Measurements from ENCODE around the gene FBN1.

DNA sequence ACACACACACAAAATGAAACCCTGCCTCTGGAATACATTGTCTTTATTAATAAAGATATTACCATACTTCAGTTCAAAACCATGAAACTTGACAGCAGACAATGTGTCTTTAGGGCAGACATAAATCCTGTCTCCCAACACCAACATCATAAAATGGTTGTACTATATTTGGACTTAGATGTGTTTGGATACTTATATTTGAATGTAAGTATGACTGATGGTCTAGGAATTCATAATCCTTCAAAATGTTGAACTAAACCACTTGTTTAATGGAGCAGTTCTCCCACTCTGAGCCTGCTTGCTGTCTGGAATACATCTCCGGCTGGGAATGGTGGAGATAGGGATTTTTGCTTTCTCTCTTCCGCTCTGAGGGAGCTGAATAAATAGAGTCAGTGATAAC is 10.6 kb downstream of the FBN1 start:
- TF ChIP-seq CTCF (IDR thresholded peaks at IDR 0.05; ENCODE audit: low read length) (no peak), EZH2phosphoT487 (IDR thresholded peaks at IDR 0.05; ENCODE audit: low read length) (no peak)

Data from MM.1S (cell line).